GM12891 (cell line): ENCODE measurements around the gene SERTM1.

Source experiments
- PAX5 ChIP-seq: IDR thresholded peaks from 2 replicates; pipeline ENCODE4 v1.6.1; 2011; ENCODE audit warnings: low read length, moderate library complexity, mild to moderate bottlenecking; ENCODE audit not compliant: insufficient read depth, severe bottlenecking
- POLR2A ChIP-seq: IDR thresholded peaks from 2 replicates; pipeline ENCODE4 v1.6.1; 2011; ENCODE audit warnings: low read depth, low read length, control low read depth

DNA sequence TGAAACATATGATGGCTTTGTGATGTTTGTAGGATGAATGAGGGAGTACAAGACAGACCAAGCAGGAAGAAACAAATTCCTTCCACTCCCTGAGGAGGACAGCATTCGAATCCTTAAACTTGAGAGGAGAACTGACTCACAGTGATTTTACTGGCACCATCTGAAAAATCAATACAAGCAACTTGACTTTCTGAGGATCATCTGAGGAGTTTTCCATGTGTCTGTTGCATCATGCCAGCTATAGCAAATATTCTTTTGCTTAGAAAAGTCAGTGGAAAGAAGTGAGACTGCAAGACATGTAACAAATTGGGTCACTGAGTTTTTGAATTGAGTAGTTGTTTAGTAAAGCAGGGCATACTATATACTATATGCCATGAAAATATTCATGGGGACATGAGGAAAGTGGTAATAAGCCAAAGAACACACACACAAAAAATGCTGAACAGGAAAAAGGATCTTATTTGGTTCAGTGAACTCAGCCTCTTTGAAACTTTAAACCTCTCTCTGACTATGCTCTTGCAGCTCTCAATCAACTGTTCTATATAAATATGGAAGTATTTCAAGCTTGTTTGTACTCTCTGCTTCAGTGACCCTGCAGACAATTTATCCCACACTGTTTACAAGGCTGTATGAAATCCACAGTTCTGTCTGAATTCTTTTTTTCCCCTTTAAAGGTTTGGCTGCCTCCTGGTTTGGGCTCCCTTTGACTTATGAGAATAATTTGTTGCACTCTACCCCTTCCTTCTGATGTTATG lies 35.5 kb downstream of the SERTM1 start:
- no peak for TF ChIP-seq PAX5
- no peak for TF ChIP-seq POLR2A
